ENCODE data around the gene NPPA.
"Not testable (repeated sequence)": the region's sequence is repeated elsewhere in the genome, so short reads cannot be mapped to it uniquely, and the experiment has no call there.

Gene NPPA

GRCh38 chr1:11805422-11806306 lies 41.9 kb downstream of the NPPA start, which contains the start of the genes CLCN6 and MTHFR:
TSS of gene CLCN6 (plus strand) at chr1:11806191. CDS start at chr1:11806263, 72 bp downstream.
TSS of gene MTHFR (minus strand) at chr1:11805964. CDS start at chr1:11803116, 2,848 bp downstream.
- no peak for TF ChIP-seq CTCF (IDR thresholded peaks at IDR 0.05; ENCODE audit: extremely low read depth, missing control alignments)
- DNase-seq (ENCODE audit: low spot score) = peak; percentile 98

- DNase-seq (ENCODE audit: low spot score) = peak; percentile 49
- TF ChIP-seq CTCF (IDR thresholded peaks at IDR 0.05; ENCODE audit: extremely low read depth, missing control alignments) = no peak
Measured at GRCh38 chr1:11804666-11805421, 42.7 kb downstream of the NPPA start.

GRCh38 chr1:11803924-11804665 lies 43.5 kb downstream of the NPPA start:
- not testable (repeated sequence) for DNase-seq (ENCODE audit: low spot score)

GRCh38 chr1:11802973-11803885 lies 44.4 kb downstream of the NPPA start:
- TF ChIP-seq CTCF (IDR thresholded peaks at IDR 0.05; ENCODE audit: extremely low read depth, missing control alignments) = no peak
- peak; percentile 81 for DNase-seq (ENCODE audit: low spot score)

GRCh38 chr1:11802616-11802972 lies 45.0 kb downstream of the NPPA start:
- DNase-seq (ENCODE audit: low spot score) = no peak
- TF ChIP-seq CTCF (IDR thresholded peaks at IDR 0.05; ENCODE audit: extremely low read depth, missing control alignments) = no peak

GRCh38 chr1:11800756-11801433 lies 46.7 kb downstream of the NPPA start:
- no peak for DNase-seq (ENCODE audit: low spot score)
- TF ChIP-seq CTCF (IDR thresholded peaks at IDR 0.05; ENCODE audit: extremely low read depth, missing control alignments) = no peak
